Cardiac fibroblast (primary cell): ENCODE results near the gene ZNF543.
A peak's percentile ranks its signal among the peaks of the same experiment; 100 is the strongest.

Experiments
- DNase-seq, 2 donors: peaks; one replicate each; pipeline versions ENCODE4 v3.0.0 to v3.0.0-alpha.2; 2010; ENCODE audit warnings: low read depth in 2 of 2
- H3K4me3 ChIP-seq, 2 donors: replicated peaks in 1 of 2; 1 replicate in 1 of 2; 2 replicates in 1 of 2; pipeline ENCODE4 v1.5.1; 2011; ENCODE audit warnings: low read depth in 2 of 2, low read length in 2 of 2, mild to moderate bottlenecking in 2 of 2, moderate library complexity in 1 of 2
- CTCF ChIP-seq: IDR thresholded peaks from one replicate; pipeline ENCODE4 v1.5.1; 2011; ENCODE audit warnings: low read depth, mild to moderate bottlenecking, low read length, inconsistent platforms

ZNF543 gene

GRCh38 chr19:57280165-57280961 is 39.9 kb upstream of the ZNF543 start, which contains the start of gene ZNF460:
Gene ZNF460 (plus strand): TSS chr19:57280485. CDS start chr19:57280807, 322 bp downstream.
- TF ChIP-seq CTCF: no peak
- peak; percentile 98 to 99 for DNase-seq
- H3K4me3 ChIP-seq: peak within 1 kb of the TSS; percentile 89 to 97

- peak overlapping the region; percentile 89 to 97 for H3K4me3 ChIP-seq
- peak; percentile 22 to 27 for DNase-seq
- TF ChIP-seq CTCF: no peak
Observed at GRCh38 chr19:57280962-57281400, 39.3 kb upstream of the ZNF543 start.

- DNase-seq: no peak
- H3K4me3 ChIP-seq: peak overlapping the region in 1 of 2 donors; percentile 13
- TF ChIP-seq CTCF: no peak
Observed at GRCh38 chr19:57282011-57282643, 38.1 kb upstream of the ZNF543 start.

GRCh38 chr19:57288373-57288772 is 31.9 kb upstream of the ZNF543 start:
- DNase-seq: no peak
- H3K4me3 ChIP-seq: no peak overlapping the region
- TF ChIP-seq CTCF: no peak

GRCh38 chr19:57290970-57291369 is 29.3 kb upstream of the ZNF543 start:
- no peak for DNase-seq
- H3K4me3 ChIP-seq: no peak overlapping the region
- no peak for TF ChIP-seq CTCF

GRCh38 chr19:57292547-57292946 is 27.7 kb upstream of the ZNF543 start:
- no peak for TF ChIP-seq CTCF
- H3K4me3 ChIP-seq: no peak overlapping the region
- DNase-seq: no peak
